ENCODE measurements around the gene MISP3. TPM values are rescaled to one million over a fixed set of nuclear protein-coding genes. Genes with fewer than 3 reads are reported as not detected.

Gene MISP3
- total RNA-seq (2022; extraction: Qiagen RNA extraction; ENCODE audit: low read depth), result 3.1 to 4.3 TPM (median 4.0 TPM) in 5 replicates

DNA sequence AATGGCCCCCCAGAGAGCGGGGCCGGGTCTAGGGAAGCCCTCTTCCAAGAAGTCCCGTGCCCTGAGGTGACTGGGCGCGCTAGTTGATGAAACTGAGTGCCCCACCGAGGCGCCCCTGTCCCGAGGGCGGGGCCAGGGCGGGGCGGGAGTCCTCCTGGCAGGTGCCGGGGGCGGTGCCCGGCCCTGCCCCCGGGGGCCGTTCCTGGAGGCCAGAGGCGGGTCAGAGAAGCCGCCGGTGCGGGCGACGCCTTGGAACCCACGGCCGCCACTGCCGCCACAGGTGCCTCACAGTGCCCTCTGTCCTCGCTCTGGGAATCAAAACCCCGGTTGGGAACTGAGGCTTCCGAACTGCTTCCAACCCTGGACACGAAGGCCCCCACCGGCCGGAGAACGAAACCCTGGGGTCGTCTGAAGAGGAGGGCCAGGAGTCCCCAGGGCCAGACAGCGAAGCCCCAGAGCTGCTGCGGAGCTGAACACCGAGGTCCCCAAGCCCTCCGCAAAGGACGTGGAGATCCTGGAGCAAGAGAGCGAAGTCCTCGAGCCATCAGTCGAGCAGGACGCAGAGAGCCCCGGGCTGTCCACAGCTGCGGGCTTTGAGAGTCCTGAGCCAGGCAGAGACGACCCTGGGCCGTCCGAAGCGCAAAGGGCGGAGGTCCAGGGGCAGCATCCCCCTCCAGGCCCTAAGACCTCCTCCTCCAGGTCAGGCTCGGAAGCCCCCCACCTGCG, at the start of gene MISP3:
Gene MISP3 (plus strand): TSS at position 252 of the 726 bp plus-strand sequence. CDS start 524 bp downstream, outside the sequence.

GRCh38 chr19:14027856-14028450, 44.6 kb upstream of the MISP3 start, which contains the start of gene RLN3:
Gene RLN3 (plus strand): TSS chr19:14028148. CDS start chr19:14028205, 57 bp downstream.

GRCh38 chr19:14031719-14032480, 40.7 kb upstream of the MISP3 start, which contains the start of gene IL27RA:
Gene IL27RA (plus strand): TSS chr19:14031762. CDS start chr19:14031873, 111 bp downstream.

GRCh38 chr19:14061751-14062557, 10.6 kb upstream of the MISP3 start, which contains the start of gene PALM3:
Gene PALM3 (minus strand): TSS chr19:14062076. CDS start chr19:14061980, 96 bp downstream.

DNA sequence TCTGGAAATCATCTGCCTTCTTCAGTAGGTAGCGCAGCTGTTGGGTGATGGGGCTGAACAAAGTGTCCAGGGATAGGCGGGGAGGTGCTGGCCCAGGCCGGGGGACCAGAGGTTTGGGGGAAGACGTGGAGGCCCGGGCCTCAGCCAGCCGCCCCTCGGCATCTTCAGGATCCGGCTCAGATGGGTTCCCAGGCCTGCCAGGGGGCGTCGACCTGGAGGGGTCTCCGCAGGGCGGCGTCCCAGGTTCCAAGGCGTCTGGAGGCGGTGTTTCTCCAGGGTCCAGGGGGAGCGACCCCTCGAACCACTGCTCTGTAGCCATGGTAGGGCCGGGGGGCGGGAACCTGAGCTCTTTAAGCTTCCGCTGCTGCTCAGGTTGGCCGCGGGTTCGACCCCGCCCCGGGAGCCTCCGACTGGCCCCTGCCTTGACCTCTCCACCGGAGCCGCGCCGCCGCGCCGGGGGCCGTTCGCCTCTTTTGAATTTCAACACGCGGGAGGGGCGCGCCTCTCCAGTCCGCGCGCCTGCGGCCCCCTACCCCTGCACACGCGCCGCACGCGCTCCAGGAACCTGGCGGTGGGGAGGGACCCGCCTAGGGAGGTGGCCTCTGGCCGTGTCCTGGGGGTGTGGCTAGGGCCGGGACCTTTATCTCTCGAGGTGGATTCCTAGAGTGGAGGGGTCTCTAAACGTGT, 12.9 kb downstream of the MISP3 start, which contains the start of gene C19orf67:
Gene C19orf67 (minus strand): TSS at position 475 of the 687 bp plus-strand sequence. CDS start 156 bp downstream, at position 319.

DNA sequence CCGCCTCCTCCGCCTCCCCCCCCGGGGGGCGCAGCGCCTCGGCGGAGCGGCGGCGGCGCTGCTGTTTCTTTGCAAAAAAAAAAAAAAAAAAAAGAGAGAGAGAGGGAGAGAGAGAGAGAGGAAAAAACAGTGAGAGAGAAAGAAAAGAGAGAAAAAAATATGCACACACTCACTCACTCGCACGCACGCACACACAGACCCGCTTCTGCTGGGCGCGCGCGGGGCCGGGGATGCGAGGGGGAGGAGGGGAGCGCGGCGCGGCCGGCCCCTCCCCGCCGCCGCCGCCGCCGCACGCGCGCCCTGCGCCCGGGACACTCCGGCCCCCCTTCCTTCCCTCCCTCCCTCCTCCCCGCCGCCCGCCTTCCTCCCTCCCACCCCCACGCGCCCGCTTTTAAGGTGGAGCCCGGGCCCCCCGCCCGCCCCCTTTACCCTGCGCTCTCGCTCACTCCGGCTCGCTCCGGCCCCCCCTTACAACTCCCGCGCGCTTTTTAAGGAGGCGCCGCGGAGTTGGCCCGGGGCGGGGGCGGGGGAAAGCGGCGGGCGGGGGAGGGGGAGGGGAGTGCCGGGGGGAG, 18.0 kb downstream of the MISP3 start, which contains the start of gene SAMD1:
Gene SAMD1 (minus strand): TSS at position 243 of the 572 bp plus-strand sequence.

GRCh38 chr19:14117668-14118164, 45.1 kb downstream of the MISP3 start, which contains the start of gene PRKACA:
Gene PRKACA (minus strand): TSS chr19:14117762. CDS start chr19:14117547, 215 bp downstream.

Other genes with a start within 250 kb of the MISP3 start
- 1.9 to 3.9 TPM (median 3.1 TPM) in 5 replicates for gene NANOS3, start 195.7 kb upstream of the MISP3 start, total RNA-seq (2022; extraction: Qiagen RNA extraction; ENCODE audit: low read depth)
- gene BRME1, start 166.7 kb upstream of the MISP3 start, total RNA-seq (2022; extraction: Qiagen RNA extraction; ENCODE audit: low read depth), result 0.09 to 0.64 TPM (median 0.46 TPM) in 3 of 5 replicates, not detected in the others
- gene CC2D1A, start 166.6 kb upstream of the MISP3 start, total RNA-seq (2022; extraction: Qiagen RNA extraction; ENCODE audit: low read depth), result 9.2 to 12.0 TPM (median 10.7 TPM) in 5 replicates
- 0.87 to 1.5 TPM (median 1.2 TPM) in 5 replicates for gene PODNL1, start 134.4 kb upstream of the MISP3 start, total RNA-seq (2022; extraction: Qiagen RNA extraction; ENCODE audit: low read depth)
- 14.2 to 21.2 TPM (median 20.4 TPM) in 5 replicates for gene DCAF15, start 120.3 kb upstream of the MISP3 start, total RNA-seq (2022; extraction: Qiagen RNA extraction; ENCODE audit: low read depth)
- 3.5 to 7.8 TPM (median 6.1 TPM) in 5 replicates for gene RFX1, start 66.5 kb upstream of the MISP3 start, total RNA-seq (2022; extraction: Qiagen RNA extraction; ENCODE audit: low read depth)
- not detected in 5 replicates for gene RLN3, start 44.6 kb upstream of the MISP3 start, total RNA-seq (2022; extraction: Qiagen RNA extraction; ENCODE audit: low read depth)
- 7.8 to 12.2 TPM (median 11.2 TPM) in 5 replicates for gene IL27RA, start 41.0 kb upstream of the MISP3 start, total RNA-seq (2022; extraction: Qiagen RNA extraction; ENCODE audit: low read depth)
- gene PALM3, start 10.7 kb upstream of the MISP3 start, total RNA-seq (2022; extraction: Qiagen RNA extraction; ENCODE audit: low read depth), result 1.9 to 2.4 TPM (median 1.9 TPM) in 5 replicates
- not detected in 5 replicates for gene C19orf67, start 13.0 kb downstream of the MISP3 start, total RNA-seq (2022; extraction: Qiagen RNA extraction; ENCODE audit: low read depth)
- 39.4 to 49.2 TPM (median 42.2 TPM) in 5 replicates for gene SAMD1, start 18.0 kb downstream of the MISP3 start, total RNA-seq (2022; extraction: Qiagen RNA extraction; ENCODE audit: low read depth)
- gene PRKACA, start 45.0 kb downstream of the MISP3 start, total RNA-seq (2022; extraction: Qiagen RNA extraction; ENCODE audit: low read depth), result 32.5 to 38.6 TPM (median 33.9 TPM) in 5 replicates
- 30.2 to 35.4 TPM (median 33.9 TPM) in 5 replicates for gene ASF1B, start 63.8 kb downstream of the MISP3 start, total RNA-seq (2022; extraction: Qiagen RNA extraction; ENCODE audit: low read depth)
- gene ADGRL1, start 133.4 kb downstream of the MISP3 start, total RNA-seq (2022; extraction: Qiagen RNA extraction; ENCODE audit: low read depth), result 2.9 to 3.4 TPM (median 3.1 TPM) in 5 replicates

Data from A549 treated with CpdA at 1 μM for 4 hours (cell line).